Measurements from ENCODE around the gene POLR2E. TPM values are rescaled to one million over a fixed set of nuclear protein-coding genes. Genes with fewer than 3 reads are reported as not detected.
A peak's percentile ranks its signal among the peaks of the same experiment; 100 is the strongest.

Gene POLR2E
- total RNA-seq, 1 experiment from 2014 or later = 343 TPM

GRCh38 chr19:1108291-1109031 is 13.3 kb upstream of the POLR2E start:
- H3K4me3 ChIP-seq (ENCODE audit: low read depth, low read length, poor library complexity, severe bottlenecking) = no peak overlapping the region
- POLR2A ChIA-PET (ENCODE audit: low non-redundant PET) = interaction anchor here (0.7 kb wide), 1 partner anchor 15 kb away, joined by 4 read pairs; no protein-coding TSS in a partner anchor
- H3K27ac ChIP-seq (ENCODE audit: low read depth, low read length, poor library complexity, severe bottlenecking) = no peak overlapping the region
- BruUV-seq (replicated peaks) = no TSS peak
- intact Hi-C loops (cut with micrococcal nuclease; ENCODE audit: unreplicated experiment) = loop anchor here (10.0 kb wide), 1 partner anchor 84 kb away; the partner anchor contains the start of genes CNN2, RNU6-2 and TMEM259
- no peaks in the 10 kb centered on the region for H3K9me3 ChIP-seq (ENCODE audit: low read depth, low read length, poor library complexity, severe bottlenecking)
- CTCF ChIA-PET = no interaction called here
- H3K4me1 ChIP-seq (ENCODE audit: insufficient read depth, low read length, poor library complexity, severe bottlenecking) = peaks cover 22% of the 10 kb centered on the region
- no peak for DNase-seq (ENCODE audit: low spot score)
- TF ChIP-seq CTCF (conservative IDR thresholded peaks at IDR 0.05; ENCODE audit: low read depth, low read length) (no peak), EZH2 (IDR thresholded peaks at IDR 0.05; ENCODE audit: borderline replicate concordance, low read depth, low read length, poor library complexity, severe bottlenecking) (no peak)
- peaks cover 29% of the 10 kb centered on the region for H3K36me3 ChIP-seq (ENCODE audit: insufficient read depth, low read length, poor library complexity, severe bottlenecking)
- no peaks in the 10 kb centered on the region for H3K27me3 ChIP-seq (replicated peaks; ENCODE audit: insufficient read depth, low read depth, low read length, poor library complexity)

- TF ChIP-seq CTCF (conservative IDR thresholded peaks at IDR 0.05; ENCODE audit: low read depth, low read length) = no peak
- TF ChIP-seq EZH2 (IDR thresholded peaks at IDR 0.05; ENCODE audit: borderline replicate concordance, low read depth, low read length, poor library complexity, severe bottlenecking) = no peak
- Histone ChIP-seq H3K4me3 (ENCODE audit: low read depth, low read length, poor library complexity, severe bottlenecking) (no peak overlapping the region), H3K4me1 (ENCODE audit: insufficient read depth, low read length, poor library complexity, severe bottlenecking) (peaks cover 16% of the 10 kb centered on the region), H3K27me3 (replicated peaks; ENCODE audit: insufficient read depth, low read depth, low read length, poor library complexity) (no peaks in the 10 kb centered on the region), H3K36me3 (ENCODE audit: insufficient read depth, low read length, poor library complexity, severe bottlenecking) (peaks cover 29% of the 10 kb centered on the region), H3K27ac (ENCODE audit: low read depth, low read length, poor library complexity, severe bottlenecking) (no peak overlapping the region), H3K9me3 (ENCODE audit: low read depth, low read length, poor library complexity, severe bottlenecking) (no peaks in the 10 kb centered on the region)
- intact Hi-C loops (cut with micrococcal nuclease; ENCODE audit: unreplicated experiment) = loop anchor here (10.0 kb wide), 1 partner anchor 83 kb away; the partner anchor contains the start of genes CNN2, RNU6-2 and TMEM259
- CTCF ChIA-PET = no interaction called here
- BruUV-seq (replicated peaks) = no TSS peak
- POLR2A ChIA-PET (ENCODE audit: low non-redundant PET) = no interaction called here
- DNase-seq (ENCODE audit: low spot score) = no peak
Measured at GRCh38 chr19:1107661-1108261, 12.6 kb upstream of the POLR2E start.

- H3K4me3 ChIP-seq (ENCODE audit: low read depth, low read length, poor library complexity, severe bottlenecking) = no peak overlapping the region
- DNase-seq (ENCODE audit: low spot score) = peak; percentile 86
- ChIA-PET CTCF (no interaction called here), POLR2A (ENCODE audit: low non-redundant PET) (no interaction called here)
- BruUV-seq (replicated peaks) = no TSS peak
- peaks cover 26% of the 10 kb centered on the region for H3K36me3 ChIP-seq (ENCODE audit: insufficient read depth, low read length, poor library complexity, severe bottlenecking)
- intact Hi-C loops (cut with micrococcal nuclease; ENCODE audit: unreplicated experiment) = loop anchor here (10.0 kb wide), 1 partner anchor 82 kb away; the partner anchor contains the start of genes CNN2, RNU6-2 and TMEM259
- H3K27ac ChIP-seq (ENCODE audit: low read depth, low read length, poor library complexity, severe bottlenecking) = no peak overlapping the region
- no peaks in the 10 kb centered on the region for H3K9me3 ChIP-seq (ENCODE audit: low read depth, low read length, poor library complexity, severe bottlenecking)
- no peaks in the 10 kb centered on the region for H3K27me3 ChIP-seq (replicated peaks; ENCODE audit: insufficient read depth, low read depth, low read length, poor library complexity)
- peaks cover 22% of the 10 kb centered on the region for H3K4me1 ChIP-seq (ENCODE audit: insufficient read depth, low read length, poor library complexity, severe bottlenecking)
- TF ChIP-seq EZH2 (IDR thresholded peaks at IDR 0.05; ENCODE audit: borderline replicate concordance, low read depth, low read length, poor library complexity, severe bottlenecking) (no peak), CTCF (conservative IDR thresholded peaks at IDR 0.05; ENCODE audit: low read depth, low read length) (0 out of 2 replicates have a peak, but pooled peaks have one; percentile 31)
Measured at GRCh38 chr19:1106841-1107660, 11.9 kb upstream of the POLR2E start.

Data from A673 (cell line).